GM06990 (cell line): ENCODE data around the gene ADAM22.
"Not testable (repeated sequence)": the region's sequence is repeated elsewhere in the genome, so short reads cannot be mapped to it uniquely, and the experiment has no call there.

Experiments
- DNase-seq: peaks from one replicate; pipeline ENCODE4 v3.0.0-alpha.2; 2011; ENCODE audit not compliant: insufficient read length; ENCODE audit errors: extremely low read depth
- H3K27me3 ChIP-seq: replicated peaks from 2 replicates; pipeline ENCODE4 v1.6.0; 2011; ENCODE audit warnings: low read length; ENCODE audit not compliant: control insufficient read depth, insufficient read depth
- H3K36me3 ChIP-seq: 2 replicates; pipeline ENCODE4 v1.5.1; 2011; ENCODE audit warnings: low read length; ENCODE audit not compliant: control insufficient read depth, insufficient read depth
- H3K4me3 ChIP-seq: replicated peaks from 2 replicates; pipeline ENCODE4 v1.5.1; 2011; ENCODE audit warnings: low read depth, mild to moderate bottlenecking, control low read depth, low read length
- TF ChIP-seq, protein P1 (sequence below): IDR thresholded peaks from 2 replicates; pipeline ENCODE4 v1.5.1; 2011; ENCODE audit warnings: low read length, control low read depth, mild to moderate bottlenecking, inconsistent platforms; ENCODE audit not compliant: insufficient read depth, poor library complexity, severe bottlenecking

Gene ADAM22

DNA sequence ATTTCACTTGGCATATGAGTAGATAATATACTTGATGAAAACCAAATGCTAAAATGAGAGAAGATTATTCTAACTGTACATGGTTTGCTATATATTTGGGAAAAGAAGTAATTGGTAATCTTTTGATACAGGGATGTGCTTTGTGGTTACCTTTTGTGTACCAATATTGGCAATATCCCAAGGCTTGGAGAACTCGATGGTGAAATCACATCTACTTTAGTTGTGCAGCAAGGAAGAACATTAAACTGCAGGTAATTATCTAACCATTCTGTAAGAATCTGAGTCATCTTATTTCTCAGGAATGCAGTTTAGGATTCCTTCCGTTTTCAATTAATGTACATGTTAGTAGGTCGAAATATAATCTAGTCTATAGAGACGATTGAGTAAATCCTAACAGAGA is 221.7 kb downstream of the ADAM22 start:
- H3K4me3 ChIP-seq = no peak overlapping the region
- no peaks in the 10 kb centered on the region; the same call in none of the 2 replicates for H3K36me3 ChIP-seq
- no peaks in the 10 kb centered on the region for H3K27me3 ChIP-seq
- TF ChIP-seq, protein P1, sequence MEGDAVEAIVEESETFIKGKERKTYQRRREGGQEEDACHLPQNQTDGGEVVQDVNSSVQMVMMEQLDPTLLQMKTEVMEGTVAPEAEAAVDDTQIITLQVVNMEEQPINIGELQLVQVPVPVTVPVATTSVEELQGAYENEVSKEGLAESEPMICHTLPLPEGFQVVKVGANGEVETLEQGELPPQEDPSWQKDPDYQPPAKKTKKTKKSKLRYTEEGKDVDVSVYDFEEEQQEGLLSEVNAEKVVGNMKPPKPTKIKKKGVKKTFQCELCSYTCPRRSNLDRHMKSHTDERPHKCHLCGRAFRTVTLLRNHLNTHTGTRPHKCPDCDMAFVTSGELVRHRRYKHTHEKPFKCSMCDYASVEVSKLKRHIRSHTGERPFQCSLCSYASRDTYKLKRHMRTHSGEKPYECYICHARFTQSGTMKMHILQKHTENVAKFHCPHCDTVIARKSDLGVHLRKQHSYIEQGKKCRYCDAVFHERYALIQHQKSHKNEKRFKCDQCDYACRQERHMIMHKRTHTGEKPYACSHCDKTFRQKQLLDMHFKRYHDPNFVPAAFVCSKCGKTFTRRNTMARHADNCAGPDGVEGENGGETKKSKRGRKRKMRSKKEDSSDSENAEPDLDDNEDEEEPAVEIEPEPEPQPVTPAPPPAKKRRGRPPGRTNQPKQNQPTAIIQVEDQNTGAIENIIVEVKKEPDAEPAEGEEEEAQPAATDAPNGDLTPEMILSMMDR = no peak
- no peak for DNase-seq

DNA sequence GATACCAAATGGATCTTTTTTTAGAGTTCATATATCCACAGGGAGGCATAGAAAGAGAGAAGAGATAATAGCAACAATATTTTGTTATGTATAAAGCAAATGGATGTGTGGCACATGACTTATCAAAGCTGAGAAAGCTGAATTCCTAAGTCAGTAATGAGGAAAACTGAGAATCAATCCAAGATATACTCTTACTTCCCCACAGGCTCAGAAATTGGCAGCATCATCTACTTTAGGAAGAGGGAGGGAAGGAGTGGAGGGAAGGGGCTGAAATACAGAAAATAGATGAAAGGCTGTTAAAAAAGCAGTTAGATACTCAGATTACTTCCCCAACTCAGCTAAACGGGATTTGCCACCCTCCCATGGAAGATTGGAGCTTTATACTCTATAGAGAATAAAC is 222.3 kb downstream of the ADAM22 start:
- TF ChIP-seq, protein P1 = no peak
- no peak for DNase-seq
- Histone ChIP-seq H3K4me3 (no peak overlapping the region), H3K27me3 (no peaks in the 10 kb centered on the region), H3K36me3 (no peaks in the 10 kb centered on the region; the same call in none of the 2 replicates)

DNA sequence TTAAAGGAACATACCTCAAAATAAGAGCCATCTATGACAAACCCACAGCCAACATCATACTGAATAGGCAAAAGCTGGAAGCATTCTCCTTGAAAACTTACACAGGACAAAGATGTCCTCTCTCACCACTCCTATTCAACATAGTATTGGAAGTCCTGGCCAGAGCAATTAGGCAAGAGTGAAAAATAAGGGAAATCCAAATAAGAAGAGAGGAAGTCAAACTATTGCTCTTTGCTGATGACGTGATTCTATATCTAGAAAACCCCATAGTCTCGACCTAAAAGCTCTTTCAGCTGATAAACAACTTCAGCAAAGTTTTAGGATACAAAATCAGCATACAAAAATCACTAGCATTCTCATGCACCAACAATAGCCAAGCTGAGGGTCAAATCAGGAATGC is 225.7 kb downstream of the ADAM22 start:
- DNase-seq, H3K27me3 ChIP-seq: not testable (repeated sequence)

DNA sequence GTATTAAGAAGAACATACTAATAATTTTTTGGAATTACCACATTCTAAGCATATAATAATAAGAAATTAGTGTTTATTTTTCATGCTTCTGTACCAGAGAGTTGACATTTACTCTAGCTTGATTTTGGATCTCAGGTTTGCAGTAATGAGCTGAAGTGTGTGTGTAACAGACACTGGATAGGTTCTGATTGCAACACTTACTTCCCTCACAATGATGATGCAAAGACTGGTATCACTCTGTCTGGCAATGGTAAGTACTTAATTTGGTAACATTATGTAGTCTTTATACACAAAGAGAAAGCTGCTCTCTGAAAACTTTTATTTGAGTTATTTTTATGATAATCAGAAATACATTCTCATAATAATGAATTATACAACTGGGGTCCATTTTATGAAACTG is 231.6 kb downstream of the ADAM22 start:
- H3K4me3 ChIP-seq = no peak overlapping the region
- H3K36me3 ChIP-seq = peaks cover 2% of the 10 kb centered on the region
- TF ChIP-seq, protein P1 = no peak
- DNase-seq = no peak
- H3K27me3 ChIP-seq = no peaks in the 10 kb centered on the region

More for the DNA sequence above, 225.7 kb downstream of the ADAM22 start:
- not testable (repeated sequence) for H3K36me3 ChIP-seq, H3K4me3 ChIP-seq

DNA sequence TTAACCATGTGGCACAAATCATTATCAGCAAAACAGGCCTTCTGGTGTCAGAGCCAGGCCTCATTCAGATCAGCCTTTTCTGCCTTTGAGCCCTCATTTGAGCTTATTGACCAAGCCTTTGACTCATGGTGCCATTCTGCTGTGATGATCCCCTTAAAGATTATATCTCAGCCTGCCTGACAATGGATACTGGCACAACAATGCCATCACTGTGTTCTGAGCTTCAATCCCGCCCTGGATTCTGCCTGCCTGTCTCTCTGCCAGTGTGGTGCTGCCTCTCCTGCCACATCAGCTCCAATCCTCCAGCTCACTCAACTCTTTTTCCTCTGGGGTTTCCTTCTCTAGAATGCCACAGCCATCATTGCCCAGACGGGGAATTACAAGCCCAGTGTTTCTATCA is 233.2 kb downstream of the ADAM22 start:
- Histone ChIP-seq H3K27me3 (no peaks in the 10 kb centered on the region), H3K36me3 (peaks cover 2% of the 10 kb centered on the region), H3K4me3 (no peak overlapping the region)
- TF ChIP-seq, protein P1 = no peak
- DNase-seq = no peak

DNA sequence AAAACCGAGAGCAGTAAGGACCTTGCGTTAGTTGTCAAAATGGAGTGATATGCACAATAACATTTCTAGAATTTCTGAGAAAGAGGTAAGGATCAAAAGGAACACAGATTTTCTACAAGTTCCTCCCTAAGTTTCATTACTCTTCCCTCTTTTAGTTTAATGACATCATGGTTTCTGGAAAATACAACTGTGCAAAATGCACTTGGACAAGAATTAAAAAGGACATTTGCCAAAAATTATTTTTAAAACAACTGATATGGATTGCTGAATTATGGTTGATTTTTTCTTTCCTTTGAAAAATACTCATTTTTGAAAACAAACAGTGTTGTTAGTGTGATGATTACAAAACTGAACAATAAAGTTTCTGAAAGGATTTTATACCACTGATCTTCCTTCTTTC is 233.7 kb downstream of the ADAM22 start:
- DNase-seq = no peak
- TF ChIP-seq, protein P1 = no peak
- H3K27me3 ChIP-seq = no peaks in the 10 kb centered on the region
- H3K36me3 ChIP-seq = peaks cover 2% of the 10 kb centered on the region
- no peak overlapping the region for H3K4me3 ChIP-seq
